K562 (cell line): ENCODE results near the gene ASCC3. TPM values are rescaled to one million over a fixed set of nuclear protein-coding genes. Genes with fewer than 3 reads are reported as not detected.

Experiments used
- ATAC-seq: fragments of 200-7000 bp; cut with Tn5 transposase; 3 replicates; pipeline ENCODE4 v1.9.1; 2020; ENCODE audit warnings: moderate library complexity
- BruUV-seq: library from RNA; stranded (reverse); fragments of 400-500 nt; replicated peaks from 2 replicates; lab custom pipeline; 2021; lab: Mats Ljungman, UMichigan
- CTCF ChIA-PET: fragments of 300-600 bp; formaldehyde crosslinking; extraction: SDS; loops from one replicate; lab custom pipeline; 2021; ENCODE audit warnings: low intra/inter-chr PET ratio; lab: Yijun Ruan, JAX
- POLR2A ChIA-PET: fragments of 300-600, 350-650 bp; sonication (Branson Sonifier 250); formaldehyde crosslinking; extraction: SDS; loops from one replicate; lab custom pipeline; 2021; ENCODE audit warnings: antibody characterized with exemption, inconsistent platforms; lab: Yijun Ruan, JAX
- DNase-seq, 4 experiments: peaks; one replicate each; pipeline versions ENCODE4 v3.0.0 to v3.0.0-alpha.2; 2011 to 2018; ENCODE audit warnings: low spot score in 3 of 4, mixed read lengths in 3 of 4; ENCODE audit errors: extremely low read depth in 1 of 4
- FAIRE-seq: peaks from 2 replicates; lab custom pipeline; 2011; peaks lifted over from hg19 to GRCh38; lab: Jason Lieb, UNC
- H2AFZ ChIP-seq: 2 replicates; pipeline ENCODE4 v1.6.0; 2011; ENCODE audit warnings: low read depth, low read length, control low read depth, inconsistent platforms
- H3K27ac ChIP-seq: fragments of 200-600 bp; 3 replicates; pipeline ENCODE4 v1.8.0; 2011; ENCODE audit warnings: low read depth, mild to moderate bottlenecking, control low read depth, inconsistent platforms, low read length, moderate library complexity, mixed read lengths; ENCODE audit errors: extremely low read depth
- H3K27me3 ChIP-seq, 2 experiments: fragments of 300-600 bp in 1 of 2; 2 replicates in 1 of 2; 3 replicates in 1 of 2; pipeline versions ENCODE4 v1.6.0 to v1.8.0; 2011; ENCODE audit warnings: inconsistent platforms in 2 of 2, low read length in 2 of 2, mild to moderate bottlenecking in 1 of 2, mixed read lengths in 1 of 2, moderate library complexity in 1 of 2; ENCODE audit not compliant: control insufficient read depth in 2 of 2, insufficient read depth in 2 of 2
- H3K36me3 ChIP-seq: fragments of 300-600 bp; 3 replicates; pipeline ENCODE4 v1.8.0; 2011; ENCODE audit warnings: mild to moderate bottlenecking, low read length, inconsistent platforms; ENCODE audit not compliant: control insufficient read depth, insufficient read depth
- H3K4me1 ChIP-seq, 2 experiments: fragments of 200-600 bp in 1 of 2; replicated peaks in 1 of 2; 2 replicates in 1 of 2; 3 replicates in 1 of 2; pipeline versions ENCODE4 v1.5.1 to v1.8.0; 2011; ENCODE audit warnings: inconsistent platforms in 2 of 2, low read length in 2 of 2, mild to moderate bottlenecking in 1 of 2, mixed read lengths in 1 of 2, moderate library complexity in 1 of 2; ENCODE audit not compliant: control insufficient read depth in 2 of 2, insufficient read depth in 2 of 2
- H3K4me2 ChIP-seq: 2 replicates; pipeline ENCODE4 v1.6.1; 2011; ENCODE audit warnings: low read length, control low read depth, inconsistent platforms, mixed read lengths; ENCODE audit not compliant: insufficient read depth
- H3K4me3 ChIP-seq: fragments of 200-600 bp; sonication (generic), shearing (Covaris generic); 2 replicates; pipeline ENCODE4 v1.5.1; 2016; ENCODE audit warnings: control low read depth, inconsistent platforms
- H3K79me2 ChIP-seq: fragments of 200-600 bp; 3 replicates; pipeline ENCODE4 v1.8.0; 2011; ENCODE audit warnings: low read length, inconsistent platforms; ENCODE audit not compliant: control insufficient read depth, insufficient read depth
- H3K9ac ChIP-seq, 2 experiments: 2 replicates each; pipeline versions ENCODE4 v1.6.0 to v1.6.1; 2011; ENCODE audit warnings: low read depth in 2 of 2, low read length in 2 of 2, control low read depth in 1 of 2, inconsistent platforms in 1 of 2, mild to moderate bottlenecking in 1 of 2, mixed read lengths in 1 of 2; ENCODE audit not compliant: insufficient read depth in 1 of 2
- H3K9me1 ChIP-seq: one replicate; pipeline ENCODE4 v1.6.0; 2011; ENCODE audit warnings: inconsistent platforms, mild to moderate bottlenecking, low read length, moderate library complexity; ENCODE audit not compliant: control insufficient read depth, insufficient read depth
- H3K9me3 ChIP-seq: replicated peaks from 2 replicates; pipeline ENCODE4 v1.5.1; 2011; ENCODE audit warnings: low read depth, low read length, inconsistent platforms; ENCODE audit not compliant: control insufficient read depth, insufficient read depth
- H4K20me1 ChIP-seq: replicated peaks from 2 replicates; pipeline ENCODE4 v1.6.1; 2011; ENCODE audit warnings: low read length, inconsistent platforms, mixed read lengths; ENCODE audit not compliant: control insufficient read depth, insufficient read depth
- CBFA2T2 ChIP-seq: fragments of 450-650 bp; conservative IDR thresholded peaks from 2 replicates; pipeline ENCODE4 v1.6.1; 2017; ENCODE audit warnings: mild to moderate bottlenecking
- CBX8 ChIP-seq: fragments of 200-600 bp; sonication (generic); IDR thresholded peaks from 2 replicates; pipeline ENCODE4 v1.6.1; 2012; ENCODE audit warnings: borderline replicate concordance, mixed run types, low read depth, mild to moderate bottlenecking, moderate library complexity, mixed read lengths, low read length, control low read depth, inconsistent platforms; ENCODE audit not compliant: poor library complexity, severe bottlenecking; ENCODE audit errors: extremely low read depth
- HEY1 ChIP-seq: fragments of 250-450 bp; sonication (Bioruptor Pico); IDR thresholded peaks from 2 replicates; pipeline ENCODE4 v1.5.0; 2020; ENCODE audit warnings: mild to moderate bottlenecking, moderate library complexity, borderline replicate concordance
- KAT8 ChIP-seq: fragments of 450-650 bp; IDR thresholded peaks from 2 replicates; pipeline ENCODE4 v1.6.1; 2016; ENCODE audit warnings: low read depth, mild to moderate bottlenecking
- RBM22 ChIP-seq: fragments of 200-400 bp; formaldehyde crosslinking; IDR thresholded peaks from 2 replicates; pipeline ENCODE4 v1.6.1; 2018; ENCODE audit warnings: low read length, low read depth; ENCODE audit not compliant: poor library complexity, severe bottlenecking
- ZFP1 ChIP-seq: fragments of 450-650 bp; formaldehyde crosslinking; IDR thresholded peaks from 2 replicates; pipeline ENCODE4 v1.4.0; 2020; ENCODE audit warnings: mild to moderate bottlenecking, mixed read lengths
- ZFP30 ChIP-seq: fragments of 250-450 bp; sonication (Bioruptor Pico); IDR thresholded peaks from 2 replicates; pipeline ENCODE4 v1.8.0; 2022; ENCODE audit warnings: moderate library complexity, mild to moderate bottlenecking, inconsistent platforms, borderline replicate concordance
- ZNF551 ChIP-seq: fragments of 250-450 bp; sonication (Bioruptor Pico); IDR thresholded peaks from 2 replicates; pipeline ENCODE4 v1.5.0; 2021; ENCODE audit warnings: mild to moderate bottlenecking, moderate library complexity
- ZNF561 ChIP-seq: fragments of 450-650 bp; formaldehyde crosslinking; conservative IDR thresholded peaks from 2 replicates; pipeline ENCODE4 v1.4.0; 2020; ENCODE audit warnings: mild to moderate bottlenecking, moderate library complexity
- WGBS: fragments of 100-300 bp; shearing (Covaris generic); methylation state at CpG from one replicate; pipeline ENCODE4 v1.1.6; 2016; ENCODE audit warnings: low coverage, mixed read lengths; ENCODE audit not compliant: insufficient coverage; ENCODE audit errors: missing lambda C conversion rate; 5-methylcytosine and 5-hydroxymethylcytosine counted together
- in situ Hi-C: fragments of 300-500 bp; cut with MboI; formaldehyde crosslinking; loops from 4 replicates; pipeline ENCODE4 v1.15.0; 2018; ENCODE audit warnings: inconsistent platforms, mixed read lengths
- intact Hi-C: fragments of 100-400 bp; cut with micrococcal nuclease; formaldehyde crosslinking; loops from 2 replicates; pipeline ENCODE4 v1.14.2; 2022
- polyA plus RNA-seq, 8 experiments: library from polyadenylated mRNA; depleted of rRNA in 4 of 8; stranded (reverse) in 5 of 8; unstranded in 3 of 8; fragments of >200 nt; fragmentation: Nextera tagmentation in 2 of 8; fragmentation: Illumina TruSeq in 1 of 8; extraction: Ambion mirVana in 2 of 8; extraction: Trizol in 1 of 8; gene quantifications; 2 replicates each; pipeline versions ENCODE4 v1.2.1 to v1.2.3, GENCODE V29; 2011 to 2014; ENCODE audit warnings: inconsistent platforms in 1 of 8, missing spikeins in 1 of 8
- total RNA-seq, 7 experiments: library from RNA; depleted of rRNA in 6 of 7; stranded (reverse); fragments of >200 nt in 6 of 7; fragmentation: Illumina TruSeq in 2 of 7; extraction: Trizol in 2 of 7; gene quantifications; 2 replicates each; pipeline versions ENCODE4 v1.2.1 to v1.2.3, GENCODE V29; 2011 to 2021; ENCODE audit warnings: low replicate concordance in 1 of 7
- TF ChIP-seq, protein P1 (sequence below), 3 experiments: fragments of 200-800 bp in 1 of 3; fragments of 250-450 bp in 1 of 3; fragments of 450-650 bp in 1 of 3; sonication (Bioruptor Pico) in 1 of 3; sonication (Bioruptor generic) in 1 of 3; formaldehyde crosslinking in 1 of 3; IDR thresholded peaks; 2 replicates each; pipeline versions ENCODE4 v1.6.1 to v1.8.0; 2016 to 2022; ENCODE audit warnings: mild to moderate bottlenecking in 2 of 3, missing genetic modification characterization in 2 of 3, missing compliant biosample characterization in 1 of 3, moderate library complexity in 1 of 3

ASCC3 gene
- total and polyA plus RNA-seq, 9 of the 15 experiments (the other 6 are each of a cell fraction or from before 2014, with no cell fraction given) = 16.1 to 56.1 (median 33.9) TPM

DNA sequence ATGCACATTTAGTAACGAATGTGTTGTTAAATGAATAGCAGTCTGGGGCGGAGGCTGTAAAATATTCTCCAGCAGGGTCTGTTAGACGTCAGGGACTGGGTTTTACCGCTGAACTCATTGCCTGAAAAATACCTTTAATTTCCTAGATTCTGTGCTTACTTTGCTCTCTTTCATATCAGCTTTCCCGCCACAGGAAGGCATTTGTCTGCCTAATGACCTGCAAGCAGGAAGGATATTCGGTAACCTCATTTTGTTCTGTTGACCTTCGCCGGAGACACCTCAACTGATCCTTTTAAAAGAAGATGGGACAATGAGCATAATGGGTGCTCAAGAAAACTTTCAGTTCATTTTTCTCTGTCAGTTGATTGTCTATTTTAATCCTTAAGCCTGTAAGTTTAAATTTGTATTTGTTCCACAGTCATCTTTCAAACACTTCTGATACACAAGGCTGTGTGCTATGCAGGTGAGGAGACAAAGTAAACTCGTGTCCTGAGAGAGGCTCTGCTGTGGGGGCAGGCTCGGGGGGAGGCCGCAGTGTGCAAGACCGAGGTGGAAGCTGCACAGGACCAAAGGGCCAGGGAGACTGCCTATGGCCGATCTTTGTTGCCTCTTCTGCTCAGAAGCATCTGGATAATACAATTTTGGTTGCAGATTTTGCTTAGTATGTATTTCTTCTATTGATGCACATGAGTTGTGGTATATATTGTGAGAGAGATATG, 389.0 kb downstream of the ASCC3 start:
- Histone ChIP-seq H3K36me3 (no peaks in the 10 kb centered on the region), H3K4me3 (no peak overlapping the region), H4K20me1 (no peaks in the 10 kb centered on the region), H2AFZ (no peak overlapping the region), H3K9me3 (no peaks in the 10 kb centered on the region), H3K27ac (no peak overlapping the region), H3K79me2 (no peaks in the 10 kb centered on the region), H3K4me1 (no peaks in the 10 kb centered on the region), H3K27me3 (peaks cover 18 to 23% of the 10 kb centered on the region in 2 experiments; a peak in 3 of 5 replicates), H3K9ac (no peak overlapping the region), H3K9me1 (no peaks in the 10 kb centered on the region), H3K4me2 (no peak overlapping the region)
- WGBS = under 1% methylated on average over 13 of the region's 13 CpGs
- no peak for ATAC-seq
- no peak for DNase-seq
- TF ChIP-seq CBX8 (no peak), RBM22 (no peak), HEY1 (CRISPR knock-in tag) (no peak), ZNF551 (CRISPR knock-in tag) (no peak), KAT8 (no peak), ZFP1 (CRISPR knock-in tag) (no peak), ZFP30 (CRISPR knock-in tag) (no peak), ZNF561 (CRISPR knock-in tag) (no peak), CBFA2T2 (no peak)
- TF ChIP-seq, protein P1, sequence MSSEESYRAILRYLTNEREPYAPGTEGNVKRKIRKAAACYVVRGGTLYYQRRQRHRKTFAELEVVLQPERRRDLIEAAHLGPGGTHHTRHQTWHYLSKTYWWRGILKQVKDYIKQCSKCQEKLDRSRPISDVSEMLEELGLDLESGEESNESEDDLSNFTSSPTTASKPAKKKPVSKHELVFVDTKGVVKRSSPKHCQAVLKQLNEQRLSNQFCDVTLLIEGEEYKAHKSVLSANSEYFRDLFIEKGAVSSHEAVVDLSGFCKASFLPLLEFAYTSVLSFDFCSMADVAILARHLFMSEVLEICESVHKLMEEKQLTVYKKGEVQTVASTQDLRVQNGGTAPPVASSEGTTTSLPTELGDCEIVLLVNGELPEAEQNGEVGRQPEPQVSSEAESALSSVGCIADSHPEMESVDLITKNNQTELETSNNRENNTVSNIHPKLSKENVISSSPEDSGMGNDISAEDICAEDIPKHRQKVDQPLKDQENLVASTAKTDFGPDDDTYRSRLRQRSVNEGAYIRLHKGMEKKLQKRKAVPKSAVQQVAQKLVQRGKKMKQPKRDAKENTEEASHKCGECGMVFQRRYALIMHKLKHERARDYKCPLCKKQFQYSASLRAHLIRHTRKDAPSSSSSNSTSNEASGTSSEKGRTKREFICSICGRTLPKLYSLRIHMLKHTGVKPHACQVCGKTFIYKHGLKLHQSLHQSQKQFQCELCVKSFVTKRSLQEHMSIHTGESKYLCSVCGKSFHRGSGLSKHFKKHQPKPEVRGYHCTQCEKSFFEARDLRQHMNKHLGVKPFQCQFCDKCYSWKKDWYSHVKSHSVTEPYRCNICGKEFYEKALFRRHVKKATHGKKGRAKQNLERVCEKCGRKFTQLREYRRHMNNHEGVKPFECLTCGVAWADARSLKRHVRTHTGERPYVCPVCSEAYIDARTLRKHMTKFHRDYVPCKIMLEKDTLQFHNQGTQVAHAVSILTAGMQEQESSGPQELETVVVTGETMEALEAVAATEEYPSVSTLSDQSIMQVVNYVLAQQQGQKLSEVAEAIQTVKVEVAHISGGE (CRISPR knock-in tag; IDR thresholded peaks at IDR 0.05) = no peak
- BruUV-seq = no TSS peak
- CTCF ChIA-PET = interaction anchor here (1.2 kb wide), 1 partner anchor 166 kb away, joined by 5 read pairs; no protein-coding TSS in a partner anchor
- FAIRE-seq = no peak
- in situ Hi-C loops = no loop called here
- intact Hi-C loops = no loop called here
- POLR2A ChIA-PET = no interaction called here
